Right lobe of liver (tissue), 6 donors: ENCODE measurements around the gene COL23A1. TPM values are rescaled to one million over a fixed set of nuclear protein-coding genes. Genes with fewer than 3 reads are reported as not detected.

ENCODE experiments used
- ATAC-seq, 4 donors: fragments of 200-7000 bp; cut with Tn5 transposase; one replicate each; pipeline ENCODE4 v1.9.1; 2020; ENCODE audit warnings: mild to moderate bottlenecking in 4 of 4, moderate library complexity in 4 of 4
- DNase-seq, 3 donors: peaks; one replicate each; pipeline ENCODE4 v3.0.0-alpha.2; 2020
- H3K27ac ChIP-seq, 3 donors: fragments of 200-600 bp; one replicate each; pipeline ENCODE4 v1.8.0; 2022
- H3K27me3 ChIP-seq, 2 donors: fragments of 200-600 bp; one replicate each; pipeline ENCODE4 v1.8.0; 2022
- H3K36me3 ChIP-seq, 4 donors: fragments of 200-600 bp; sonication (generic) in 1 of 4; one replicate each; pipeline versions ENCODE4 v1.5.1 to v1.8.0; 2017 to 2022; ENCODE audit warnings: control low read depth in 1 of 4
- H3K4me1 ChIP-seq, 4 donors: fragments of 200-600 bp; sonication (generic) in 1 of 4; one replicate each; pipeline versions ENCODE4 v1.5.1 to v1.8.0; 2017 to 2022; ENCODE audit warnings: control low read depth in 1 of 4
- H3K4me3 ChIP-seq, 3 donors: fragments of 200-600 bp; one replicate each; pipeline ENCODE4 v1.8.0; 2022
- H3K9me3 ChIP-seq, 4 donors: fragments of 200-600 bp; sonication (generic) in 1 of 4; one replicate each; pipeline versions ENCODE4 v1.5.1 to v1.8.0; 2017 to 2022; ENCODE audit warnings: control low read depth in 1 of 4
- POLR2A ChIP-seq: fragments of 450-650 bp; IDR thresholded peaks from one replicate; pipeline ENCODE4 v1.6.1; 2017; ENCODE audit warnings: antibody characterized with exemption, mild to moderate bottlenecking
- WGBS: methylation state at CpG from one replicate; pipeline ENCODE4 v1.1.6; 2018; ENCODE audit warnings: low coverage, low lambda C conversion rate; ENCODE audit not compliant: insufficient coverage; ENCODE audit errors: missing lambda C conversion rate; 5-methylcytosine and 5-hydroxymethylcytosine counted together
- intact Hi-C, 2 donors: fragments of 100-400 bp; cut with DNase I; formaldehyde crosslinking; loops; one replicate each; pipeline versions ENCODE4 v1.11.2 to v1.14.1; 2022
- total RNA-seq, 6 experiments: library from RNA; depleted of rRNA in 2 of 6; stranded (reverse); fragments of >200 nt in 2 of 6; fragmentation: NEBNext Ultra II Directional in 3 of 6; extraction: Animal tissue kit (Norgen Biotek cat#: 25700) in 3 of 6; gene quantifications; one replicate each; pipeline versions ENCODE4 v1.1.0 to v1.2.4, GENCODE V29; 2016 to 2023
- TF ChIP-seq, protein P1 (sequence below), 4 donors: fragments of 200-600 bp in 3 of 4; fragments of 450-650 bp in 1 of 4; IDR thresholded peaks; one replicate each; pipeline versions ENCODE4 v1.5.1 to v1.8.0; 2016 to 2022; ENCODE audit warnings: antibody characterized with exemption in 4 of 4, mild to moderate bottlenecking in 2 of 4
- donor health status: DM: no; HTN: yes; CAD: no.
- donor health status: DM: no; HTN: no; CAD: no.
- donor health status: DM: no; HTN: no; CAD: no.
- donor health status: DM: no; HTN: yes; CAD: no.
- donor health status: DM: no; HTN: yes; CAD: no.

COL23A1 gene
- total RNA-seq, 6 experiments from 2014 or later = 0.25 to 1.2 (median 0.50) TPM

DNA sequence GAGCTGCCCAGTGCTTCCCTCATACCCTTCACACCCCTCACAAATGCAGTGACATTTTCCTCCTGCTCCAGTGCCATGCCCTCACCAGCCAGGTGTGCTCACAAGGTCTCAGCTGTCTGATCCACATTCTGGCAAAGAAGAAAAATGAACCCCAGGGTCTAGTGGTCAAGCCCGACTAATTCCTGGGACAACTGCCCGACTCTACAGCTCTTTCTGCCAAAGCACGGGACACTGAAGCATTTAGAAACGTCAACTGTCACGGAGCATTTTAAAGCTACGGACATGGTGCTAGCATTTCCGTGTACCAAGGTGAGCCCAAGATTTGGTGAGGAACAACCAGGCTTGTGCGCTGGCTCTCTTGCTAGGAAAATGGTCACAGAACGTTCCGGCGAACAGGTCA lies 300.8 kb downstream of the COL23A1 start:
- no peak for TF ChIP-seq POLR2A
- TF ChIP-seq, protein P1, sequence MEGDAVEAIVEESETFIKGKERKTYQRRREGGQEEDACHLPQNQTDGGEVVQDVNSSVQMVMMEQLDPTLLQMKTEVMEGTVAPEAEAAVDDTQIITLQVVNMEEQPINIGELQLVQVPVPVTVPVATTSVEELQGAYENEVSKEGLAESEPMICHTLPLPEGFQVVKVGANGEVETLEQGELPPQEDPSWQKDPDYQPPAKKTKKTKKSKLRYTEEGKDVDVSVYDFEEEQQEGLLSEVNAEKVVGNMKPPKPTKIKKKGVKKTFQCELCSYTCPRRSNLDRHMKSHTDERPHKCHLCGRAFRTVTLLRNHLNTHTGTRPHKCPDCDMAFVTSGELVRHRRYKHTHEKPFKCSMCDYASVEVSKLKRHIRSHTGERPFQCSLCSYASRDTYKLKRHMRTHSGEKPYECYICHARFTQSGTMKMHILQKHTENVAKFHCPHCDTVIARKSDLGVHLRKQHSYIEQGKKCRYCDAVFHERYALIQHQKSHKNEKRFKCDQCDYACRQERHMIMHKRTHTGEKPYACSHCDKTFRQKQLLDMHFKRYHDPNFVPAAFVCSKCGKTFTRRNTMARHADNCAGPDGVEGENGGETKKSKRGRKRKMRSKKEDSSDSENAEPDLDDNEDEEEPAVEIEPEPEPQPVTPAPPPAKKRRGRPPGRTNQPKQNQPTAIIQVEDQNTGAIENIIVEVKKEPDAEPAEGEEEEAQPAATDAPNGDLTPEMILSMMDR (IDR thresholded peaks at IDR 0.05) = no peak
- H3K27me3 ChIP-seq = no peaks in the 10 kb centered on the region
- intact Hi-C loops = no loop called here
- no peaks in the 10 kb centered on the region for H3K36me3 ChIP-seq
- H3K4me1 ChIP-seq = no peaks in the 10 kb centered on the region
- no peak overlapping the region for H3K4me3 ChIP-seq
- 64% methylated on average over 11 of the region's 11 CpGs for WGBS
- H3K27ac ChIP-seq = no peak overlapping the region
- DNase-seq (peak in 2 of 3 donors; percentile 3 to 11), ATAC-seq (no peak)
- H3K9me3 ChIP-seq = no peaks in the 10 kb centered on the region

DNA sequence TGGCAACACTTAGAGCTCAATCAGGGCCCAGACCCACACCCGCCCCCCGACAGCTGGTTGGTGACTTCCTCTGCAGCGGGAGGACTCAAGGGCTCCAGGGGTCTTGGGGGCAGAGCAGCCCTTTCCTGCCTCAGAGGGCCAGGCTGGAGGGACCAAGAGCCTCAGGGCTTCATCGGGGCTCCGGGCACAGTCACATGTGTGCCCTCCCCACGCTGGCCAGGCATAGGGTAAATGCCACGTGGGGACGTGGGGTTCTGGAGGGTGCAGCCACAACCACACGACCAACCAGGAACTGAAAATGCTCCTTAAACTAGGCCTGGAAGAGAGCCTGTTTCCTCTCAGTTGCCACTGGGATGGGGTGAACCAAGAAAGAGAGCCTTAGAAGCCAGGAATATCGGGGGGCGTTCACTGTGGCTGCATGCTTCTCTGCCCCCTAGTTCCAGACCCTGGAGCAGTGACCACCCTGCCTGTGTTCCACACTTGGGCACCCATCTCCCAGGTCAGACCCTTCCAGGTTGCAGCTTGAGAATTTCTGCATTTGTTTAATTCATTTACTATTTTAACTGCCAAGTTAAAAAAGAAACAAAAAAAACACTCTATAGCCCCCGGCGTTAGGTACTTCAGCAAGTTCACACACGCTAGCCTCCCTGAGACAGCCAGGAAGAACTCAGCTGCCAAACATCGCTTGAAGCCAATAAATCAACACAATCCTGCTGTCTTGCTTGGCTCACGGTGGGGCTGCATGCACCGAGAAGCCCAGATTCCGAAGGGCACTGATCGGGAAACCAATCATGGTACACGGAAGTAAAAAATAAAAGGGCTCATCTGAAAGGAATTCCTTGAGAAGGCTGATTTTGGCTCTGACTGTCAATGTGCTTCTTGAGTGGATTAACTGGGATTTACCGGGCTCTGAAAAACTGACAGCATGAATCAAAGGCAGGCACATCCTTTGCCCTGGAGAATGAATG lies 301.5 kb downstream of the COL23A1 start:
- ATAC-seq (peak in 2 of 4 donors; percentile 33 to 67), DNase-seq (peak in 2 of 3 donors; percentile 22 to 45)
- H3K4me1 ChIP-seq = peaks cover 0 to 3% (median 0%) of the 10 kb centered on the region in 4 donors
- no peaks in the 10 kb centered on the region for H3K9me3 ChIP-seq
- TF ChIP-seq, protein P1 (IDR thresholded peaks at IDR 0.05) = no peak
- no peak for TF ChIP-seq POLR2A
- intact Hi-C loops = no loop called here
- H3K27me3 ChIP-seq = no peaks in the 10 kb centered on the region
- H3K36me3 ChIP-seq = no peaks in the 10 kb centered on the region
- no peak overlapping the region for H3K27ac ChIP-seq
- 30% methylated on average over 11 of the region's 21 CpGs for WGBS
- H3K4me3 ChIP-seq = no peak overlapping the region

DNA sequence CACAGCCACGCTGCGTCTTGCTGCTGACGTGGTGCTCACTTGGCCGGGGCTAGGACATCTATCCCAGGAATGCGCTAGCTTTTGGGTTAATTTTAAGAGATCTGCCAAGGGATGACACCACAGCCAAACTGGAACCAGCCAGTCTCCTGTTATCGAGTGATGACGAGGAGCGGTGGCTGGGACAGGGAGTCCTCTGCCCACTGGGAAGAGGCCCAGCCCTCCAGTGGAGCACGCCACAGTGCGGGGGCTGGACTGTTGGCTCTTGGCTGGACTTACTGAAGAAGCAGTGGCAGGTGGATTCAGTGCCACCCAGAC lies 302.4 kb downstream of the COL23A1 start:
- ATAC-seq = no peak
- Histone ChIP-seq H3K27me3 (no peaks in the 10 kb centered on the region), H3K4me1 (peaks cover 0 to 6% (median 0%) of the 10 kb centered on the region in 4 donors), H3K36me3 (no peaks in the 10 kb centered on the region), H3K4me3 (no peak overlapping the region), H3K9me3 (no peaks in the 10 kb centered on the region), H3K27ac (no peak overlapping the region)
- DNase-seq = peak in 1 of 3 donors; percentile 9
- no peak for TF ChIP-seq POLR2A
- TF ChIP-seq, protein P1 (IDR thresholded peaks at IDR 0.05) = no peak
- intact Hi-C loops = no loop called here
- no CpG with 5 or more reads among the region's 10 CpGs for WGBS

DNA sequence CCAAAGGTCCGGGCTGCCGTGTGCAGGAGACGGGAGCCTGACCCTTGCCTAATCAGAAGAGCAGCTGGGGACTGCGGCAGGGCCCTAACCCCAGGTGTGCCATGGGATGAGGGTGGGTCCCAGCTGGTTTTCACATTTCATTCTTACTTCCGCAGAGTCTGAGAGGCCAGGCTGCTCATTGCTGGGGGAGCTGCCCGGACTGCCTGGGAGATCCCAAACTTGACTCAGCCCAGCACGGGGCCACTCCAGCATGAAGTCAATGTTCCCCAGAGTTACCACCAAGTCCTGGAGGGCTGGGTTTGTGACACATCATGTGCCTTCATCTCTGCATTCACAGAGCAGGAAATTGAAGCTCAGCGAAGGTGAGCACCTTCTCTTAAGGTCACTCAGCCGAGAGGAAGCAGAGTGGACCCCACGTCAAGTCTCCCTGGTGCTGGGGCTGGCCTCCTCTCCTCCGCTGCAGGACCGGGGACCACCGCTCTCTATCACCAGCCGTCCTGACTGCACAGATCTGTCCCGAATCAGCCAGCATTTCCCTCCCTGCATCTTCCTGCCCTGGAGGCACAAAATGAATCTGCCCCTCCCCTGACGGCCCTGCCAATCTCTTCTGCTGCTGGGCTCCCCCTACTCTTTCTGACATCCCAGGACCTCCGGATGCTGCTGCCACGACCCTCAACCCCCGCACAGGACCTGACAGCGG lies 303.0 kb downstream of the COL23A1 start:
- Histone ChIP-seq H3K4me1 (peaks cover 0 to 6% (median 0%) of the 10 kb centered on the region in 4 donors), H3K4me3 (no peak overlapping the region), H3K27me3 (no peaks in the 10 kb centered on the region), H3K9me3 (no peaks in the 10 kb centered on the region), H3K27ac (no peak overlapping the region), H3K36me3 (no peaks in the 10 kb centered on the region)
- DNase-seq (peak in 1 of 3 donors; percentile 29), ATAC-seq (no peak)
- intact Hi-C loops = no loop called here
- 50% methylated on average over 2 of the region's 20 CpGs for WGBS
- TF ChIP-seq, protein P1 (IDR thresholded peaks at IDR 0.05) = no peak
- no peak for TF ChIP-seq POLR2A
